CD4-positive, alpha-beta memory T cell (primary cell): Measurements from ENCODE around the gene LYSET. TPM values are rescaled to one million over a fixed set of nuclear protein-coding genes. Genes with fewer than 3 reads are reported as not detected.
A peak's percentile ranks its signal among the peaks of the same experiment; 100 is the strongest.
"Not testable (repeated sequence)": the region's sequence is repeated elsewhere in the genome, so short reads cannot be mapped to it uniquely, and the experiment has no call there.

Experiments
- CTCF ChIA-PET: fragments of 350-600 bp; sonication (Branson Sonifier 250); formaldehyde crosslinking; loops from one replicate; lab custom pipeline; 2021; ENCODE audit warnings: inconsistent platforms; ENCODE audit not compliant: partially characterized antibody; lab: Charles Lee
- POLR2A ChIA-PET: fragments of 350-600 bp; sonication (Branson Sonifier 250); formaldehyde crosslinking; loops from one replicate; lab custom pipeline; 2021; ENCODE audit not compliant: partially characterized antibody; lab: Charles Lee
- DNase-seq, 5 donors: peaks; one replicate each; pipeline versions ENCODE4 v3.0.0 to v3.0.0-alpha.2; 2020 to 2022; ENCODE audit warnings: mixed read lengths in 1 of 5
- H3K27ac ChIP-seq: one replicate; pipeline ENCODE4 v1.7.0; 2013; ENCODE audit warnings: low read depth, low read length
- H3K27me3 ChIP-seq: 2 replicates; pipeline ENCODE4 v1.7.0; 2013; ENCODE audit warnings: mild to moderate bottlenecking, low read length, moderate library complexity; ENCODE audit not compliant: insufficient read depth
- H3K36me3 ChIP-seq: 2 replicates; pipeline ENCODE4 v1.7.0; 2013; ENCODE audit warnings: mild to moderate bottlenecking, low read length, moderate library complexity; ENCODE audit not compliant: insufficient read depth
- H3K4me1 ChIP-seq: 2 replicates; pipeline ENCODE4 v1.7.0; 2013; ENCODE audit warnings: mild to moderate bottlenecking, low read length, moderate library complexity; ENCODE audit not compliant: insufficient read depth
- H3K4me3 ChIP-seq, 2 donors: one replicate each; pipeline ENCODE4 v1.7.0; 2013; ENCODE audit warnings: low read length in 2 of 2, mild to moderate bottlenecking in 1 of 2
- H3K9me3 ChIP-seq, 2 donors: one replicate each; pipeline ENCODE4 v1.7.0; 2013; ENCODE audit warnings: low read length in 2 of 2, control low read depth in 1 of 2; ENCODE audit not compliant: control insufficient read depth in 1 of 2
- H3K27ac Mint-ChIP-seq, 7 donors: one replicate each; pipeline ENCODE4 v1.8.0; 2020 to 2021; ENCODE audit warnings: mixed read lengths in 7 of 7, mild to moderate bottlenecking in 6 of 7, inconsistent platforms in 3 of 7, moderate library complexity in 3 of 7
- H3K27me3 Mint-ChIP-seq, 2 donors: one replicate each; pipeline ENCODE4 v1.8.0; 2020 to 2021; ENCODE audit warnings: mixed read lengths in 2 of 2
- H3K36me3 Mint-ChIP-seq, 2 donors: one replicate each; pipeline ENCODE4 v1.8.0; 2020 to 2021; ENCODE audit warnings: mixed read lengths in 2 of 2, inconsistent platforms in 1 of 2, mild to moderate bottlenecking in 1 of 2
- H3K4me1 Mint-ChIP-seq, 4 donors: one replicate each; pipeline ENCODE4 v1.8.0; 2020 to 2021; ENCODE audit warnings: mixed read lengths in 4 of 4, mild to moderate bottlenecking in 1 of 4
- H3K4me3 Mint-ChIP-seq, 8 donors: one replicate each; pipeline ENCODE4 v1.8.0; 2020 to 2021; ENCODE audit warnings: mixed read lengths in 8 of 8, mild to moderate bottlenecking in 7 of 8, moderate library complexity in 6 of 8, inconsistent platforms in 3 of 8
- H3K9me3 Mint-ChIP-seq, 8 donors: one replicate each; pipeline ENCODE4 v1.8.0; 2020 to 2021; ENCODE audit warnings: mixed read lengths in 8 of 8, mild to moderate bottlenecking in 5 of 8, inconsistent platforms in 3 of 8, moderate library complexity in 1 of 8
- intact Hi-C: fragments of 100-400 bp; cut with micrococcal nuclease; formaldehyde crosslinking; loops from one replicate; pipeline ENCODE4 v1.15.1; 2023
- polyA plus RNA-seq, 2 donors: library from polyadenylated mRNA; unstranded; fragments of 300-500 nt; fragmentation: Illumina TruSeq; gene quantifications; one replicate each; pipeline ENCODE4 v1.2.3, GENCODE V29; 2021
- total RNA-seq, 2 experiments: library from RNA; stranded (reverse); gene quantifications; one replicate each; pipeline ENCODE4 v1.2.3, GENCODE V29; 2021

Gene LYSET
- total and polyA plus RNA-seq, 4 experiments from 2014 or later, result 20.2 to 44.5 (median 30.7) TPM

GRCh38 chr14:93170141-93170540 lies 15.0 kb upstream of the LYSET start:
- H3K4me1 ChIP-seq, H3K4me3 ChIP-seq, H3K27me3 ChIP-seq, H3K9me3 Mint-ChIP-seq, H3K27me3 Mint-ChIP-seq, H3K27ac Mint-ChIP-seq, DNase-seq, H3K4me1 Mint-ChIP-seq, intact Hi-C loops, H3K4me3 Mint-ChIP-seq, H3K9me3 ChIP-seq, H3K36me3 ChIP-seq, POLR2A ChIA-PET, H3K27ac ChIP-seq, H3K36me3 Mint-ChIP-seq: not testable (repeated sequence)
- CTCF ChIA-PET, result interaction anchor here (2.2 to 3.9 kb wide), 2 partner anchors 8 to 14 kb away, joined by 11 to 14 read pairs; partner anchors contain the start of genes LYSET and MOAP1

GRCh38 chr14:93171376-93171775 lies 13.7 kb upstream of the LYSET start:
- CTCF ChIA-PET, result interaction anchor here (1.0 to 3.9 kb wide), 2 partner anchors 8 to 13 kb away, joined by 3 to 11 read pairs; partner anchors contain the start of genes LYSET and MOAP1

GRCh38 chr14:93173943-93174395 lies 11.1 kb upstream of the LYSET start:
- Histone ChIP-seq H3K9me3 (no peaks in the 10 kb centered on the region), H3K27ac (no peak overlapping the region), H3K4me3 (no peak overlapping the region), H3K27me3 (no peaks in the 10 kb centered on the region), H3K36me3 (no peaks in the 10 kb centered on the region), H3K4me1 (no peaks in the 10 kb centered on the region)
- intact Hi-C loops, result no loop called here
- POLR2A ChIA-PET, result no interaction called here
- no peaks in the 10 kb centered on the region for H3K27me3 Mint-ChIP-seq
- peaks cover 0 to 6% (median 4%) of the 10 kb centered on the region in 4 donors for H3K4me1 Mint-ChIP-seq
- no peak for DNase-seq
- H3K36me3 Mint-ChIP-seq, result no peaks in the 10 kb centered on the region
- CTCF ChIA-PET, result interaction anchor here (1.5 to 2.9 kb wide), 2 partner anchors 35 to 61 kb away, joined by 3 to 13 read pairs; no protein-coding TSS in a partner anchor
- no peak overlapping the region for H3K4me3 Mint-ChIP-seq
- no peaks in the 10 kb centered on the region for H3K9me3 Mint-ChIP-seq
- no peak overlapping the region for H3K27ac Mint-ChIP-seq

More at GRCh38 chr14:93171376-93171775, 13.7 kb upstream of the LYSET start:
- POLR2A ChIA-PET, result no interaction called here
- no peak overlapping the region for H3K27ac ChIP-seq
- no peak for DNase-seq
- intact Hi-C loops, result no loop called here
- Mint-ChIP-seq H3K9me3 (no peaks in the 10 kb centered on the region), H3K27me3 (no peaks in the 10 kb centered on the region), H3K4me3 (no peak overlapping the region), H3K4me1 (no peaks in the 10 kb centered on the region), H3K27ac (no peak overlapping the region), H3K36me3 (no peaks in the 10 kb centered on the region)
- no peaks in the 10 kb centered on the region for H3K9me3 ChIP-seq
- no peaks in the 10 kb centered on the region for H3K36me3 ChIP-seq
- H3K4me3 ChIP-seq, result no peak overlapping the region
- H3K27me3 ChIP-seq, result no peaks in the 10 kb centered on the region
- no peaks in the 10 kb centered on the region for H3K4me1 ChIP-seq

GRCh38 chr14:93174731-93175130 lies 10.4 kb upstream of the LYSET start:
- H3K27ac ChIP-seq, H3K4me1 ChIP-seq, H3K27me3 ChIP-seq, H3K4me3 Mint-ChIP-seq, H3K9me3 Mint-ChIP-seq, H3K36me3 ChIP-seq, H3K4me1 Mint-ChIP-seq, H3K9me3 ChIP-seq, H3K27me3 Mint-ChIP-seq, H3K4me3 ChIP-seq, POLR2A ChIA-PET, DNase-seq, intact Hi-C loops, H3K36me3 Mint-ChIP-seq, H3K27ac Mint-ChIP-seq: not testable (repeated sequence)
- CTCF ChIA-PET, result interaction anchor here (1.5 to 2.9 kb wide), 3 partner anchors 10 to 61 kb away, joined by 3 to 13 read pairs (median 10); partner anchors contain the start of genes LYSET and MOAP1

GRCh38 chr14:93175492-93175891 lies 9.6 kb upstream of the LYSET start:
- POLR2A ChIA-PET, result no interaction called here
- Histone ChIP-seq H3K27me3 (no peaks in the 10 kb centered on the region), H3K4me1 (no peaks in the 10 kb centered on the region), H3K9me3 (no peaks in the 10 kb centered on the region), H3K36me3 (no peaks in the 10 kb centered on the region), H3K27ac (no peak overlapping the region), H3K4me3 (no peak overlapping the region)
- H3K36me3 Mint-ChIP-seq, result no peaks in the 10 kb centered on the region
- H3K4me3 Mint-ChIP-seq, result no peak overlapping the region
- peaks cover 0 to 6% (median 4%) of the 10 kb centered on the region in 4 donors for H3K4me1 Mint-ChIP-seq
- no peaks in the 10 kb centered on the region for H3K9me3 Mint-ChIP-seq
- H3K27me3 Mint-ChIP-seq, result no peaks in the 10 kb centered on the region
- intact Hi-C loops, result no loop called here
- H3K27ac Mint-ChIP-seq, result no peak overlapping the region
- DNase-seq, result no peak
- CTCF ChIA-PET, result interaction anchor here (1.4 to 4.9 kb wide), 3 partner anchors 9 to 62 kb away, joined by 4 to 32 read pairs (median 10); partner anchors contain the start of genes LYSET and MOAP1

GRCh38 chr14:93183596-93184317 lies 1.4 kb upstream of the LYSET start:
- no peaks in the 10 kb centered on the region for H3K27me3 ChIP-seq
- Mint-ChIP-seq H3K9me3 (no peaks in the 10 kb centered on the region), H3K27ac (peak overlapping the region; percentile 88 to 97 (median 91)), H3K27me3 (no peaks in the 10 kb centered on the region), H3K4me3 (peak overlapping the region; percentile 85 to 89 (median 87)), H3K4me1 (peaks cover 27 to 41% (median 36%) of the 10 kb centered on the region in 4 donors), H3K36me3 (peaks cover 11 to 26% of the 10 kb centered on the region in 2 donors)
- CTCF ChIA-PET, result interaction anchor here (1.1 to 5.6 kb wide), 8 partner anchors 8 to 78 kb away, joined by 3 to 41 read pairs (median 8); partner anchors contain the start of genes GON7 and UBR7
- no peak for DNase-seq
- intact Hi-C loops, result loop anchor here (1.0 to 10.0 kb wide), 3 partner anchors 69 to 389 kb away; partner anchors contain the start of genes GOLGA5 and ITPK1
- H3K27ac ChIP-seq, result peak overlapping the region; percentile 98
- H3K9me3 ChIP-seq, result no peaks in the 10 kb centered on the region
- POLR2A ChIA-PET, result interaction anchor here (0.7 to 2.6 kb wide), 11 partner anchors 13 to 533 kb away, joined by 3 to 85 read pairs (median 3); partner anchors contain the start of genes GON7, ITPK1 and UBR7
- peaks cover 37% of the 10 kb centered on the region for H3K4me1 ChIP-seq
- peak overlapping the region; percentile 19 to 71 for H3K4me3 ChIP-seq
- H3K36me3 ChIP-seq, result peaks cover 7% of the 10 kb centered on the region

- CTCF ChIA-PET, result interaction anchor here (0.7 to 5.6 kb wide), 10 partner anchors 10 to 72 kb away, joined by 3 to 41 read pairs (median 6); partner anchors contain the start of genes GON7 and UBR7
- Mint-ChIP-seq H3K4me3 (peak overlapping the region; percentile 89 to 97 (median 94)), H3K4me1 (peaks cover 29 to 41% (median 37%) of the 10 kb centered on the region in 4 donors), H3K27me3 (no peaks in the 10 kb centered on the region), H3K27ac (peak overlapping the region; percentile 92 to 98 (median 97)), H3K36me3 (peaks cover 11 to 26% of the 10 kb centered on the region in 2 donors), H3K9me3 (no peaks in the 10 kb centered on the region)
- H3K36me3 ChIP-seq, result peaks cover 7% of the 10 kb centered on the region
- peak overlapping the region; percentile 82 to 93 for H3K4me3 ChIP-seq
- POLR2A ChIA-PET, result interaction anchor here (0.8 to 2.6 kb wide), 14 partner anchors 9 to 1145 kb away, joined by 3 to 85 read pairs (median 4); partner anchors contain the start of genes GOLGA5, GON7, ITPK1 and UBR7
- H3K4me1 ChIP-seq, result peaks cover 37% of the 10 kb centered on the region
- H3K27me3 ChIP-seq, result no peaks in the 10 kb centered on the region
- DNase-seq, result no peak
- intact Hi-C loops, result loop anchor here (1.0 to 10.0 kb wide), 3 partner anchors 22 to 391 kb away; partner anchors contain the start of genes GOLGA5, GON7, ITPK1 and UBR7
- no peaks in the 10 kb centered on the region for H3K9me3 ChIP-seq
- H3K27ac ChIP-seq, result peak overlapping the region; percentile 75
Measured at GRCh38 chr14:93185349-93185720, 218 bp downstream of the LYSET start.
